Panc1 (cell line): ENCODE measurements around the gene CHTOP. TPM values are rescaled to one million over a fixed set of nuclear protein-coding genes. Genes with fewer than 3 reads are reported as not detected.
"Not testable (repeated sequence)": the region's sequence is repeated elsewhere in the genome, so short reads cannot be mapped to it uniquely, and the experiment has no call there.

Source experiments
- ATAC-seq: fragments of 200-7000 bp; cut with Tn5 transposase; 2 replicates; pipeline ENCODE4 v1.9.1; 2020; ENCODE audit warnings: mild to moderate bottlenecking, moderate library complexity
- BruUV-seq: library from RNA; stranded (reverse); fragments of 400-500 nt; replicated peaks from 2 replicates; lab custom pipeline; 2021; lab: Mats Ljungman, UMichigan
- CTCF ChIA-PET: fragments of 300-600 bp; sonication (Branson Sonifier 250); formaldehyde crosslinking; loops from one replicate; lab custom pipeline; 2022; ENCODE audit warnings: antibody characterized with exemption; lab: Charles Lee
- POLR2A ChIA-PET: fragments of 300-600 bp; sonication (Branson Sonifier 250); formaldehyde crosslinking; loops from one replicate; lab custom pipeline; 2022; ENCODE audit warnings: antibody characterized with exemption; lab: Charles Lee
- DNase-seq: peaks from one replicate; pipeline ENCODE4 v3.0.0-alpha.2; 2010; ENCODE audit warnings: low read depth, low spot score
- H3K27ac ChIP-seq: 2 replicates; pipeline ENCODE4 v1.5.1; 2011; ENCODE audit warnings: mild to moderate bottlenecking, low read length, inconsistent platforms
- H3K27me3 ChIP-seq: fragments of 200-500 bp; sonication (Bioruptor generic); 2 replicates; pipeline ENCODE4 v1.6.0; 2014; ENCODE audit warnings: low read length, inconsistent platforms; ENCODE audit not compliant: control insufficient read depth, insufficient read depth
- H3K36me3 ChIP-seq: fragments of 200-500 bp; sonication (Bioruptor generic); 2 replicates; pipeline ENCODE4 v1.5.1; 2014; ENCODE audit warnings: inconsistent platforms, mild to moderate bottlenecking, low read length, moderate library complexity; ENCODE audit not compliant: control insufficient read depth, insufficient read depth
- H3K4me1 ChIP-seq: 2 replicates; pipeline ENCODE4 v1.5.1; 2011; ENCODE audit warnings: inconsistent platforms, mild to moderate bottlenecking, low read length, moderate library complexity; ENCODE audit not compliant: control insufficient read depth, insufficient read depth
- H3K4me3 ChIP-seq, 2 experiments: 2 replicates each; pipeline ENCODE4 v1.5.1; 2011 to 2012; ENCODE audit warnings: low read depth in 2 of 2, low read length in 2 of 2, mild to moderate bottlenecking in 2 of 2, inconsistent platforms in 1 of 2, moderate library complexity in 1 of 2
- H3K9me3 ChIP-seq: fragments of 200-500 bp; sonication (Bioruptor generic); 2 replicates; pipeline ENCODE4 v1.5.1; 2014; ENCODE audit warnings: low read depth, mild to moderate bottlenecking, inconsistent platforms, low read length, moderate library complexity; ENCODE audit not compliant: control insufficient read depth, insufficient read depth
- POLR2AphosphoS5 ChIP-seq: IDR thresholded peaks from 2 replicates; pipeline ENCODE4 v1.6.1; 2012; ENCODE audit warnings: mild to moderate bottlenecking, low read depth, low read length, moderate library complexity
- SIN3A ChIP-seq: IDR thresholded peaks from 2 replicates; pipeline ENCODE4 v1.6.1; 2012; ENCODE audit warnings: low read depth, mild to moderate bottlenecking, low read length, moderate library complexity, borderline replicate concordance; ENCODE audit not compliant: insufficient read depth
- in situ Hi-C: cut with HindIII; loops from 2 replicates; pipeline ENCODE4 v1.10.0; 2016; ENCODE audit warnings: low sequenced_read_pairs, low pct_unique_long_range_greater_than_20kb
- intact Hi-C: fragments of 100-400 bp; cut with micrococcal nuclease; formaldehyde crosslinking; loops from one replicate; pipeline ENCODE4 v1.10.0; 2022; ENCODE audit not compliant: unreplicated experiment
- total RNA-seq: library from RNA; stranded (reverse); gene quantifications from one replicate; pipeline ENCODE4 v1.2.1, GENCODE V29; 2021; ENCODE audit not compliant: unreplicated experiment
- TF ChIP-seq, protein P1 (sequence below): fragments of 450-650 bp; IDR thresholded peaks from 2 replicates; pipeline ENCODE4 v1.5.1; 2017; ENCODE audit warnings: mild to moderate bottlenecking
- TF ChIP-seq, protein P2 (sequence below), 2 experiments: IDR thresholded peaks; 2 replicates each; pipeline ENCODE4 v1.6.1; 2011 to 2012; ENCODE audit warnings: low read depth in 2 of 2, control low read depth in 1 of 2, low read length in 1 of 2, mild to moderate bottlenecking in 1 of 2, moderate library complexity in 1 of 2; ENCODE audit not compliant: insufficient read depth in 1 of 2

The CHTOP gene
- total RNA-seq, 1 experiment from 2014 or later: 87.0 TPM

DNA sequence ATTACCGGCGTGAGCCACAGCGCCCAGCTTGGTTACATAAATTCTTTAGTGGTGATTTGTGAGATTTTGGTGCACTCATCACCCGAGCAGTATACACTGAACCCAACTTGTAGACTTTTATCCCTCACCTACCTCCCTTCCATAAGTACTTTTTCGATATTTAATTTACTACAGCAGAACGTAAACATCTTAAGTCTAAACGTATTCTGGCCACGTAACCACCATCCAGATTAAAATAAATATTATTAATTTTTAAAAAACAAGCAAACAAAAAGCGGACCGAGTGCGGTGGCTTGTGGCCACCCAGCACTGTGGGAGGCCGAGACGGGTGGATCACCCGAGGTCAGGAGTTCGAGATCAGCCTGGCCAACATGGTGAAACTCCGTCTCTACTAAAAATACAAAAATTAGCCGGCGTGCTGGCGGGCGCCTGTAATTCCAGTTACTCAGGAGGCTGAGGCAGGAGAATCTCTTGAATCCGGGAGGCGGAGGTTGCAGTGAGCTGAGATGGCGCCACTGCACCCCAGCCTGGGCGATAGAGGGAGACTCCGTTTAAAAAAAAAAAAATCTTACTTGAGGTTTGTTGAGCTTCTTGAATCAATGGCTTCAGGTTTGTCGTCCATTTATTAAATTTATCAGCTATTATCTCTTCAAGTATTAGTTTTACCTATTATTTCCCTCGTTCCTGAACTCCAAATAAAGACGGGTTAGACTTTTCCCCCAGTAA lies 37.9 kb downstream of the CHTOP start:
- DNase-seq, intact Hi-C loops, H3K27me3 ChIP-seq, BruUV-seq, in situ Hi-C loops, H3K9me3 ChIP-seq: not testable (repeated sequence)
- peak overlapping the region; percentile 85 to 96 for H3K4me3 ChIP-seq
- H3K27ac ChIP-seq: peak overlapping the region; percentile 78
- peaks cover 14% of the 10 kb centered on the region; the same call in 1 of the 2 replicates for H3K4me1 ChIP-seq
- TF ChIP-seq, protein P1, sequence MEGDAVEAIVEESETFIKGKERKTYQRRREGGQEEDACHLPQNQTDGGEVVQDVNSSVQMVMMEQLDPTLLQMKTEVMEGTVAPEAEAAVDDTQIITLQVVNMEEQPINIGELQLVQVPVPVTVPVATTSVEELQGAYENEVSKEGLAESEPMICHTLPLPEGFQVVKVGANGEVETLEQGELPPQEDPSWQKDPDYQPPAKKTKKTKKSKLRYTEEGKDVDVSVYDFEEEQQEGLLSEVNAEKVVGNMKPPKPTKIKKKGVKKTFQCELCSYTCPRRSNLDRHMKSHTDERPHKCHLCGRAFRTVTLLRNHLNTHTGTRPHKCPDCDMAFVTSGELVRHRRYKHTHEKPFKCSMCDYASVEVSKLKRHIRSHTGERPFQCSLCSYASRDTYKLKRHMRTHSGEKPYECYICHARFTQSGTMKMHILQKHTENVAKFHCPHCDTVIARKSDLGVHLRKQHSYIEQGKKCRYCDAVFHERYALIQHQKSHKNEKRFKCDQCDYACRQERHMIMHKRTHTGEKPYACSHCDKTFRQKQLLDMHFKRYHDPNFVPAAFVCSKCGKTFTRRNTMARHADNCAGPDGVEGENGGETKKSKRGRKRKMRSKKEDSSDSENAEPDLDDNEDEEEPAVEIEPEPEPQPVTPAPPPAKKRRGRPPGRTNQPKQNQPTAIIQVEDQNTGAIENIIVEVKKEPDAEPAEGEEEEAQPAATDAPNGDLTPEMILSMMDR: peak; percentile 33; the same call in 1 of the 2 replicates
- H3K36me3 ChIP-seq: peaks cover 17% of the 10 kb centered on the region
- ChIA-PET POLR2A (interaction anchor here (0.6 to 0.8 kb wide), 3 partner anchors 296 to 1616 kb away, joined by 3 read pairs; no protein-coding TSS in a partner anchor), CTCF (interaction anchor here (0.6 to 1.5 kb wide), 2 partner anchors 100 to 149 kb away, joined by 3 to 14 read pairs; no protein-coding TSS in a partner anchor)
- peak; percentile 29 for ATAC-seq

DNA sequence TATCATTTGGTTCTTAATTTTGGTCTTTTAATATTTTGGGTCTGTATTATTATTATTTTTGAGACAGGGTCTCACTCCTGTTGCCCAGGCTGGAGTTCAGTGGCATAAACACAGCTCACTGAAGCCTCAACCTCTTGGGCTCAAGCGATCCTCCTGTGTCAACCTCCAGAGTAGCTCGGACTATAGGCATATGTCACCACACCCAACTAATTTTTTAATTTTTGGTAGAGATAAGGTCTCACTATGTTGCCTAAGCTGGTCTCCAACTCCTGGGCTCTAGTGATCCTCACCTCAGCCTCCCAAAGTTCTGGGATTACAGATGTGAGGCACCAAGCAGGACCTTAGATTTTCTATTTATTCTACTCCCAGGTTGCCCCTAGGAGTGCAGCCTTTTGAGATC lies 39.6 kb downstream of the CHTOP start:
- ATAC-seq: no peak
- CTCF ChIA-PET: interaction anchor here (0.7 kb wide), 1 partner anchor 144 kb away, joined by 3 read pairs; no protein-coding TSS in a partner anchor
- POLR2A ChIA-PET: interaction anchor here (0.6 kb wide), 2 partner anchors 19 to 162 kb away, joined by 4 to 10 read pairs; no protein-coding TSS in a partner anchor
- in situ Hi-C loops: no loop called here
- Histone ChIP-seq H3K4me3 (no peak overlapping the region), H3K4me1 (peaks cover 20% of the 10 kb centered on the region), H3K27me3 (peaks cover 2% of the 10 kb centered on the region; the same call in 1 of the 2 replicates), H3K27ac (no peak overlapping the region), H3K36me3 (peaks cover 6% of the 10 kb centered on the region), H3K9me3 (no peaks in the 10 kb centered on the region)
- TF ChIP-seq SIN3A (no peak), POLR2AphosphoS5 (no peak)
- TF ChIP-seq, protein P2, sequence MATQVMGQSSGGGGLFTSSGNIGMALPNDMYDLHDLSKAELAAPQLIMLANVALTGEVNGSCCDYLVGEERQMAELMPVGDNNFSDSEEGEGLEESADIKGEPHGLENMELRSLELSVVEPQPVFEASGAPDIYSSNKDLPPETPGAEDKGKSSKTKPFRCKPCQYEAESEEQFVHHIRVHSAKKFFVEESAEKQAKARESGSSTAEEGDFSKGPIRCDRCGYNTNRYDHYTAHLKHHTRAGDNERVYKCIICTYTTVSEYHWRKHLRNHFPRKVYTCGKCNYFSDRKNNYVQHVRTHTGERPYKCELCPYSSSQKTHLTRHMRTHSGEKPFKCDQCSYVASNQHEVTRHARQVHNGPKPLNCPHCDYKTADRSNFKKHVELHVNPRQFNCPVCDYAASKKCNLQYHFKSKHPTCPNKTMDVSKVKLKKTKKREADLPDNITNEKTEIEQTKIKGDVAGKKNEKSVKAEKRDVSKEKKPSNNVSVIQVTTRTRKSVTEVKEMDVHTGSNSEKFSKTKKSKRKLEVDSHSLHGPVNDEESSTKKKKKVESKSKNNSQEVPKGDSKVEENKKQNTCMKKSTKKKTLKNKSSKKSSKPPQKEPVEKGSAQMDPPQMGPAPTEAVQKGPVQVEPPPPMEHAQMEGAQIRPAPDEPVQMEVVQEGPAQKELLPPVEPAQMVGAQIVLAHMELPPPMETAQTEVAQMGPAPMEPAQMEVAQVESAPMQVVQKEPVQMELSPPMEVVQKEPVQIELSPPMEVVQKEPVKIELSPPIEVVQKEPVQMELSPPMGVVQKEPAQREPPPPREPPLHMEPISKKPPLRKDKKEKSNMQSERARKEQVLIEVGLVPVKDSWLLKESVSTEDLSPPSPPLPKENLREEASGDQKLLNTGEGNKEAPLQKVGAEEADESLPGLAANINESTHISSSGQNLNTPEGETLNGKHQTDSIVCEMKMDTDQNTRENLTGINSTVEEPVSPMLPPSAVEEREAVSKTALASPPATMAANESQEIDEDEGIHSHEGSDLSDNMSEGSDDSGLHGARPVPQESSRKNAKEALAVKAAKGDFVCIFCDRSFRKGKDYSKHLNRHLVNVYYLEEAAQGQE (IDR thresholded peaks at IDR 0.05; ENCODE audit: insufficient read depth in 1 of 2, low read depth in 2 of 2, low read length in 1 of 2): no peak
- DNase-seq: no peak
- intact Hi-C loops: no loop called here
- BruUV-seq: no TSS peak
